SK-MEL-5 (cell line): ENCODE data around the gene NKG7. TPM values are rescaled to one million over a fixed set of nuclear protein-coding genes. Genes with fewer than 3 reads are reported as not detected.
"Not testable (repeated sequence)": the region's sequence is repeated elsewhere in the genome, so short reads cannot be mapped to it uniquely, and the experiment has no call there.

ENCODE experiments used
- DNase-seq: peaks from one replicate; pipeline ENCODE4 v3.0.0-alpha.2; 2016; ENCODE audit warnings: low read depth, low spot score
- in situ Hi-C: cut with HindIII; loops from 2 replicates; pipeline ENCODE4 v1.10.0; 2016; ENCODE audit warnings: low sequenced_read_pairs, high pct_unique_total_duplicates, low pct_unique_long_range_greater_than_20kb
- polyA plus RNA-seq, 2 experiments: library from polyadenylated mRNA; depleted of rRNA; stranded (reverse); fragments of >200 nt; gene quantifications; 2 replicates each; pipeline ENCODE4 v1.2.3, GENCODE V29; 2015
- total RNA-seq: library from RNA; depleted of rRNA; stranded (reverse); fragments of >200 nt; shearing (Covaris generic); gene quantifications from 2 replicates; pipeline ENCODE4 v1.2.3, GENCODE V29; 2014; rRNA removed

Gene NKG7
- not detected in 2 replicates for total RNA-seq
- polyA plus RNA-seq (2015; cell fraction: cytosol; rRNA removed), result not detected in 2 replicates
- polyA plus RNA-seq (2015; cell fraction: nucleus; rRNA removed), result not detected in 2 replicates

GRCh38 chr19:51372649-51373504 lies at the start of gene NKG7:
Gene NKG7 (minus strand): TSS chr19:51372654. CDS start chr19:51372535, 119 bp downstream.
- DNase-seq, result no peak
- in situ Hi-C loops, result no loop called here

- in situ Hi-C loops, result no loop called here
- DNase-seq, result peak; percentile 66
Measured at GRCh38 chr19:51422053-51422448, 49.6 kb upstream of the NKG7 start.

GRCh38 chr19:51421229-51422052 lies 49.0 kb upstream of the NKG7 start:
- in situ Hi-C loops, result no loop called here
- DNase-seq, result no peak

- DNase-seq, in situ Hi-C loops: not testable (repeated sequence)
Measured at GRCh38 chr19:51420511-51420910, 48.1 kb upstream of the NKG7 start.

GRCh38 chr19:51418707-51419106 lies 46.3 kb upstream of the NKG7 start:
- DNase-seq, result no peak
- in situ Hi-C loops, result no loop called here

- in situ Hi-C loops, result no loop called here
Measured at GRCh38 chr19:51417810-51418157, 45.3 kb upstream of the NKG7 start.

GRCh38 chr19:51417107-51417809 lies 44.8 kb upstream of the NKG7 start, which contains the start of gene SIGLEC10:
Gene SIGLEC10 (minus strand): TSS chr19:51417642. CDS start chr19:51417581, 61 bp downstream.
- in situ Hi-C loops, result no loop called here
- DNase-seq, result no peak

More at GRCh38 chr19:51417810-51418157, 45.3 kb upstream of the NKG7 start:
- DNase-seq, result no peak

GRCh38 chr19:51416422-51416821 lies 44.0 kb upstream of the NKG7 start:
- in situ Hi-C loops, result not testable (repeated sequence)

GRCh38 chr19:51415187-51415586 lies 42.7 kb upstream of the NKG7 start:
- in situ Hi-C loops, result no loop called here

More at GRCh38 chr19:51416422-51416821, 44.0 kb upstream of the NKG7 start:
- DNase-seq, result not testable (repeated sequence)

GRCh38 chr19:51410950-51411748 lies 38.7 kb upstream of the NKG7 start:
- no peak for DNase-seq
- in situ Hi-C loops, result no loop called here

More at GRCh38 chr19:51415187-51415586, 42.7 kb upstream of the NKG7 start:
- no peak for DNase-seq

GRCh38 chr19:51407511-51408131 lies 35.2 kb upstream of the NKG7 start:
- peak; percentile 70 for DNase-seq
- in situ Hi-C loops, result no loop called here

GRCh38 chr19:51402117-51402516 lies 29.7 kb upstream of the NKG7 start:
- DNase-seq, result no peak
- in situ Hi-C loops, result no loop called here

- in situ Hi-C loops, DNase-seq: not testable (repeated sequence)
Measured at GRCh38 chr19:51399936-51400335, 27.5 kb upstream of the NKG7 start.

- in situ Hi-C loops, result no loop called here
- DNase-seq, result no peak
Measured at GRCh38 chr19:51399231-51399630, 26.8 kb upstream of the NKG7 start.

- peak; percentile 59 for DNase-seq
- in situ Hi-C loops, result no loop called here
Measured at GRCh38 chr19:51398096-51398704, 25.7 kb upstream of the NKG7 start.

GRCh38 chr19:51397453-51397852 lies 25.0 kb upstream of the NKG7 start:
- in situ Hi-C loops, result not testable (repeated sequence)

More at GRCh38 chr19:51397453-51397852, 25.0 kb upstream of the NKG7 start:
- not testable (repeated sequence) for DNase-seq
